IMR-90 (cell line): ENCODE results near the gene GDF9. TPM values are rescaled to one million over a fixed set of nuclear protein-coding genes. Genes with fewer than 3 reads are reported as not detected.

Source experiments
- ATAC-seq: fragments of 200-7000 bp; cut with Tn5 transposase; 2 replicates; pipeline ENCODE4 v1.9.1; 2020; ENCODE audit warnings: low read depth, mild to moderate bottlenecking, moderate library complexity
- BruUV-seq: library from RNA; stranded (reverse); fragments of 400-500 nt; replicated peaks from 2 replicates; lab custom pipeline; 2021; lab: Mats Ljungman, UMichigan
- CTCF ChIA-PET: fragments of 300-600 bp; formaldehyde crosslinking; extraction: SDS; loops from one replicate; lab custom pipeline; 2021; ENCODE audit warnings: antibody characterized with exemption; lab: Yijun Ruan, JAX
- POLR2A ChIA-PET: fragments of 300-600 bp; sonication (Branson Sonifier 250); formaldehyde crosslinking; loops from one replicate; lab custom pipeline; 2022; ENCODE audit warnings: antibody characterized with exemption; ENCODE audit not compliant: unreplicated experiment; lab: Charles Lee
- DNase-seq: peaks from one replicate; pipeline ENCODE4 v3.0.0; 2013
- H2AFZ ChIP-seq: replicated peaks from 2 replicates; pipeline ENCODE3; 2013; ENCODE audit warnings: low read length, mild to moderate bottlenecking; ENCODE audit not compliant: poor library complexity
- H2AK5ac ChIP-seq: 2 replicates; pipeline ENCODE4 v1.6.1; 2013; ENCODE audit warnings: low read depth, low read length, inconsistent platforms
- H2AK9ac ChIP-seq: replicated peaks from 2 replicates; pipeline ENCODE3; 2013; ENCODE audit warnings: mild to moderate bottlenecking, low read depth, low read length, moderate library complexity; ENCODE audit not compliant: poor library complexity
- H2BK120ac ChIP-seq: 2 replicates; pipeline ENCODE4 v1.6.1; 2013; ENCODE audit warnings: low read depth, low read length, inconsistent platforms
- H2BK15ac ChIP-seq: 3 replicates; pipeline ENCODE4 v1.6.1; 2013; ENCODE audit warnings: low read depth, low read length, inconsistent platforms
- H2BK20ac ChIP-seq: 2 replicates; pipeline ENCODE4 v1.6.1; 2013; ENCODE audit warnings: low read depth, mild to moderate bottlenecking, inconsistent platforms, low read length, moderate library complexity
- H2BK5ac ChIP-seq: 2 replicates; pipeline ENCODE4 v1.6.1; 2013; ENCODE audit warnings: mild to moderate bottlenecking, low read depth, low read length, inconsistent platforms; ENCODE audit not compliant: poor library complexity, severe bottlenecking
- H3K14ac ChIP-seq: replicated peaks from 2 replicates; pipeline ENCODE4 v1.6.1; 2013; ENCODE audit warnings: low read depth, low read length, inconsistent platforms
- H3K18ac ChIP-seq: 2 replicates; pipeline ENCODE4 v1.6.1; 2013; ENCODE audit warnings: low read depth, low read length, control low read depth
- H3K23ac ChIP-seq: 2 replicates; pipeline ENCODE4 v1.6.1; 2013; ENCODE audit warnings: low read depth, low read length, inconsistent platforms
- H3K27ac ChIP-seq: 2 replicates; pipeline ENCODE4 v1.5.1; 2013; ENCODE audit warnings: mild to moderate bottlenecking, control low read depth, low read length; ENCODE audit not compliant: insufficient read depth
- H3K27me3 ChIP-seq: 2 replicates; pipeline ENCODE4 v1.6.1; 2013; ENCODE audit warnings: low read length; ENCODE audit not compliant: control insufficient read depth, insufficient read depth
- H3K36me3 ChIP-seq: 2 replicates; pipeline ENCODE4 v1.6.1; 2013; ENCODE audit warnings: low read length, mixed read lengths; ENCODE audit not compliant: control insufficient read depth, insufficient read depth
- H3K4ac ChIP-seq: 2 replicates; pipeline ENCODE4 v1.6.1; 2013; ENCODE audit warnings: low read depth, low read length, inconsistent platforms
- H3K4me1 ChIP-seq: 2 replicates; pipeline ENCODE4 v1.6.1; 2013; ENCODE audit warnings: low read length, mixed read lengths; ENCODE audit not compliant: control insufficient read depth, insufficient read depth
- H3K4me2 ChIP-seq: 2 replicates; pipeline ENCODE4 v1.6.1; 2013; ENCODE audit warnings: low read depth, mild to moderate bottlenecking, control low read depth, low read length, moderate library complexity
- H3K4me3 ChIP-seq: 2 replicates; pipeline ENCODE4 v1.5.1; 2013; ENCODE audit warnings: low read depth, mild to moderate bottlenecking, control low read depth, low read length, moderate library complexity; ENCODE audit not compliant: insufficient read depth
- H3K56ac ChIP-seq: 2 replicates; pipeline ENCODE4 v1.6.1; 2013; ENCODE audit warnings: low read length, inconsistent platforms; ENCODE audit not compliant: insufficient read depth; ENCODE audit errors: extremely low read depth
- H3K79me1 ChIP-seq, 2 experiments: 2 replicates each; pipeline ENCODE4 v1.6.1; 2013; ENCODE audit warnings: low read length in 2 of 2, inconsistent platforms in 1 of 2, low read depth in 1 of 2
- H3K9ac ChIP-seq: 2 replicates; pipeline ENCODE4 v1.6.1; 2013; ENCODE audit warnings: low read depth, low read length, control low read depth
- H3K9me1 ChIP-seq: 2 replicates; pipeline ENCODE4 v1.6.1; 2013; ENCODE audit warnings: low read length, inconsistent platforms; ENCODE audit not compliant: insufficient read depth
- H3K9me3 ChIP-seq: 2 replicates; pipeline ENCODE4 v1.6.1; 2013; ENCODE audit warnings: low read length; ENCODE audit not compliant: control insufficient read depth, insufficient read depth
- H4K20me1 ChIP-seq: 2 replicates; pipeline ENCODE4 v1.6.1; 2013; ENCODE audit warnings: low read length, inconsistent platforms; ENCODE audit not compliant: insufficient read depth
- H4K5ac ChIP-seq: 2 replicates; pipeline ENCODE4 v1.6.1; 2013; ENCODE audit warnings: mild to moderate bottlenecking, low read depth, low read length, control low read depth
- H4K8ac ChIP-seq, 2 experiments: 2 replicates each; pipeline ENCODE4 v1.6.1; 2013; ENCODE audit warnings: low read depth in 2 of 2, low read length in 2 of 2, control low read depth in 1 of 2, inconsistent platforms in 1 of 2
- H4K91ac ChIP-seq: 2 replicates; pipeline ENCODE4 v1.6.1; 2013; ENCODE audit warnings: low read depth, low read length, inconsistent platforms; ENCODE audit not compliant: insufficient read depth
- BHLHE40 ChIP-seq: fragments of 150-350 bp; IDR thresholded peaks from 2 replicates; pipeline ENCODE4 v1.6.1; 2016; ENCODE audit warnings: mild to moderate bottlenecking, low read depth, low read length
- CEBPB ChIP-seq: IDR thresholded peaks from 2 replicates; pipeline ENCODE4 v1.6.1; 2012; ENCODE audit warnings: low read depth, low read length, improper control_type of control experiment
- CHD1 ChIP-seq: IDR thresholded peaks from 2 replicates; pipeline ENCODE4 v1.6.1; 2012; ENCODE audit warnings: low read depth, low read length, improper control_type of control experiment
- FOS ChIP-seq: fragments of 150-350 bp; IDR thresholded peaks from 2 replicates; pipeline ENCODE4 v1.6.1; 2016; ENCODE audit warnings: low read depth, low read length
- MAFK ChIP-seq: IDR thresholded peaks from 2 replicates; pipeline ENCODE4 v1.6.1; 2012; ENCODE audit warnings: low read depth, low read length, improper control_type of control experiment
- MAZ ChIP-seq: IDR thresholded peaks from 2 replicates; pipeline ENCODE4 v1.6.1; 2012; ENCODE audit warnings: low read depth, mild to moderate bottlenecking, low read length, improper control_type of control experiment, moderate library complexity, borderline replicate concordance
- MXI1 ChIP-seq: IDR thresholded peaks from 2 replicates; pipeline ENCODE4 v1.6.1; 2012; ENCODE audit warnings: low read depth, mild to moderate bottlenecking, low read length, moderate library complexity, borderline replicate concordance
- NFE2L2 ChIP-seq: fragments of 150-350 bp; IDR thresholded peaks from 2 replicates; pipeline ENCODE4 v1.6.1; 2016; ENCODE audit warnings: low read depth, mild to moderate bottlenecking, low read length
- POLR2A ChIP-seq: IDR thresholded peaks from 2 replicates; pipeline ENCODE4 v1.6.1; 2012; ENCODE audit warnings: mild to moderate bottlenecking, low read depth, low read length
- RAD21 ChIP-seq: IDR thresholded peaks from 2 replicates; pipeline ENCODE4 v1.6.1; 2012; ENCODE audit warnings: low read length, improper control_type of control experiment
- RCOR1 ChIP-seq: IDR thresholded peaks from 2 replicates; pipeline ENCODE4 v1.6.1; 2012; ENCODE audit warnings: mild to moderate bottlenecking, low read length, improper control_type of control experiment; ENCODE audit not compliant: insufficient replicate concordance
- RFX5 ChIP-seq: IDR thresholded peaks from 2 replicates; pipeline ENCODE4 v1.8.0; 2012; ENCODE audit warnings: low read depth, mild to moderate bottlenecking, low read length, moderate library complexity
- SMC3 ChIP-seq: fragments of 150-350 bp; IDR thresholded peaks from 2 replicates; pipeline ENCODE4 v1.6.1; 2016; ENCODE audit warnings: low read depth, mild to moderate bottlenecking, antibody characterized with exemption, low read length, moderate library complexity
- WGBS, 2 experiments: methylation state at CpG; one replicate each; pipeline versions ENCODE4 v1.1.5 to v1.1.7; 2013; ENCODE audit warnings: missing lambda C conversion rate in 2 of 2; ENCODE audit not compliant: insufficient read length in 1 of 2; ENCODE audit errors: extremely low coverage in 2 of 2; 5-methylcytosine and 5-hydroxymethylcytosine counted together
- dilution Hi-C: fragments of 300-500 bp; cut with HindIII; formaldehyde crosslinking; loops from one replicate; pipeline ENCODE4 v1.14.3; 2018; ENCODE audit warnings: low sequenced_read_pairs; ENCODE audit not compliant: unreplicated experiment
- in situ Hi-C: fragments of 300-500 bp; cut with MboI; formaldehyde crosslinking; loops from 3 replicates; pipeline ENCODE4 v1.14.3; 2019; ENCODE audit warnings: low sequenced_read_pairs, inconsistent platforms, mixed read lengths
- intact Hi-C: fragments of 100-400 bp; cut with micrococcal nuclease; formaldehyde crosslinking; loops from 2 replicates; pipeline ENCODE4 v1.10.0; 2022
- polyA plus RNA-seq, 3 experiments: library from polyadenylated mRNA; depleted of rRNA; stranded (reverse); fragments of >200 nt; gene quantifications; 2 replicates each; pipeline ENCODE4 v1.2.3, GENCODE V29; 2012; ENCODE audit warnings: low replicate concordance in 1 of 3
- total RNA-seq: library from RNA; depleted of rRNA; stranded (reverse); fragments of >200 nt; gene quantifications from 2 replicates; pipeline ENCODE4 v1.2.3, GENCODE V29; 2012
- TF ChIP-seq, protein P1 (sequence below): conservative IDR thresholded peaks from 2 replicates; pipeline ENCODE4 v1.5.1; 2012; ENCODE audit warnings: mild to moderate bottlenecking, low read depth, low read length, improper control_type of control experiment
- TF ChIP-seq, protein P2 (sequence below): fragments of 150-350 bp; IDR thresholded peaks from 2 replicates; pipeline ENCODE4 v1.6.1; 2016; ENCODE audit warnings: low read depth, mild to moderate bottlenecking, low read length, moderate library complexity, borderline replicate concordance
- TF ChIP-seq, protein P3 (sequence below): fragments of 150-350 bp; IDR thresholded peaks from 2 replicates; pipeline ENCODE4 v1.6.1; 2017; ENCODE audit warnings: mild to moderate bottlenecking, antibody characterized with exemption, low read length, low read depth

GDF9 gene
- total and polyA plus RNA-seq, 2 of the 4 experiments (the other 2 are of a cell fraction), result 0.18 to 0.21 TPM

DNA sequence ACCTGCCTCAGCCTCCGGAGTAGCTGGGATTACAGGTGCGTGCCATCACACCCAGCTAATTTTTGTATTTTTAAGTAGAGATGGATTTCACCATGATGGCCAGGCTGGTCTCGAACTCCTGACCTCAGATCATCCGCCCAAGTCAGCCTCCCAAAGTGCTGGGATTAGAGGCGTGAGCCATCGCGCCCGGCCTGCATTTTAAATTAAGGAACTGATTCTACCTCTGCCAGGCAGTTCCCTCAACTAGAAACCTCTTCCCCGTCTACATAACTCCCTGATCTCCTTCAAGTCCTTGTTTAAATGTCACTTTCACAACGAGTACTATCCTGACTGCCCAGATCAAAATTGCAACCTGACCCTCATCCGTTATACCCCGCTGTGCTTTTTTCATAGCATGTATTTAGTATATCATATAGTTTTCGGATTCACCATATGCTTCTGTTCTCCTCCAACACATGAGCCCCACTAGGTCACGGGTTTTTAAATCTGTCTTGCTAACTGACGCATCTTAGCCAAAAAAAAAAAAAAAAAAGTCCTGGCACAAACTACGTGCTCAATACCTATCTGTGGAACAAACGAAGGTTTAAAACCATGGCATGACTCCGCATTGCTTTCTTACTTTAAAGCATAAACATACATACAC lies 54.0 kb downstream of the GDF9 start:
- WGBS, 2 experiments, result 67% methylated on average over 1 of the region's 18 CpGs; no CpG with 5 or more reads in 1 of the 2 experiments
- BruUV-seq, result no TSS peak
- Histone ChIP-seq H2BK15ac (no peak overlapping the region), H3K4me2 (no peak overlapping the region), H3K14ac (no peak overlapping the region), H3K56ac (no peak overlapping the region), H4K91ac (no peak overlapping the region), H4K8ac (no peak overlapping the region), H3K27ac (no peak overlapping the region), H3K79me1 (no peaks in the 10 kb centered on the region), H3K36me3 (no peaks in the 10 kb centered on the region), H3K9ac (no peak overlapping the region), H3K4ac (no peak overlapping the region), H3K4me1 (peaks cover 7% of the 10 kb centered on the region), H3K4me3 (no peak overlapping the region), H3K18ac (no peak overlapping the region), H3K23ac (0 out of 2 replicates have a peak overlapping the region, but pooled peaks have one; percentile 31), H4K5ac (no peak overlapping the region), H2BK5ac (no peak overlapping the region), H4K20me1 (no peaks in the 10 kb centered on the region), H3K27me3 (peaks cover 37% of the 10 kb centered on the region), H2AFZ (no peak overlapping the region), H2BK20ac (no peak overlapping the region), H2AK9ac (no peak overlapping the region), H3K9me1 (no peaks in the 10 kb centered on the region), H3K9me3 (no peaks in the 10 kb centered on the region), H2AK5ac (no peak overlapping the region), H2BK120ac (no peak overlapping the region)
- CTCF ChIA-PET, result no interaction called here
- intact Hi-C loops (no loop called here), dilution Hi-C loops (no loop called here), in situ Hi-C loops (no loop called here)
- DNase-seq, result no peak
- TF ChIP-seq MAZ, result no peak
- TF ChIP-seq, protein P1, sequence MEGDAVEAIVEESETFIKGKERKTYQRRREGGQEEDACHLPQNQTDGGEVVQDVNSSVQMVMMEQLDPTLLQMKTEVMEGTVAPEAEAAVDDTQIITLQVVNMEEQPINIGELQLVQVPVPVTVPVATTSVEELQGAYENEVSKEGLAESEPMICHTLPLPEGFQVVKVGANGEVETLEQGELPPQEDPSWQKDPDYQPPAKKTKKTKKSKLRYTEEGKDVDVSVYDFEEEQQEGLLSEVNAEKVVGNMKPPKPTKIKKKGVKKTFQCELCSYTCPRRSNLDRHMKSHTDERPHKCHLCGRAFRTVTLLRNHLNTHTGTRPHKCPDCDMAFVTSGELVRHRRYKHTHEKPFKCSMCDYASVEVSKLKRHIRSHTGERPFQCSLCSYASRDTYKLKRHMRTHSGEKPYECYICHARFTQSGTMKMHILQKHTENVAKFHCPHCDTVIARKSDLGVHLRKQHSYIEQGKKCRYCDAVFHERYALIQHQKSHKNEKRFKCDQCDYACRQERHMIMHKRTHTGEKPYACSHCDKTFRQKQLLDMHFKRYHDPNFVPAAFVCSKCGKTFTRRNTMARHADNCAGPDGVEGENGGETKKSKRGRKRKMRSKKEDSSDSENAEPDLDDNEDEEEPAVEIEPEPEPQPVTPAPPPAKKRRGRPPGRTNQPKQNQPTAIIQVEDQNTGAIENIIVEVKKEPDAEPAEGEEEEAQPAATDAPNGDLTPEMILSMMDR, result no peak
- no peak for TF ChIP-seq NFE2L2
- TF ChIP-seq, protein P2, sequence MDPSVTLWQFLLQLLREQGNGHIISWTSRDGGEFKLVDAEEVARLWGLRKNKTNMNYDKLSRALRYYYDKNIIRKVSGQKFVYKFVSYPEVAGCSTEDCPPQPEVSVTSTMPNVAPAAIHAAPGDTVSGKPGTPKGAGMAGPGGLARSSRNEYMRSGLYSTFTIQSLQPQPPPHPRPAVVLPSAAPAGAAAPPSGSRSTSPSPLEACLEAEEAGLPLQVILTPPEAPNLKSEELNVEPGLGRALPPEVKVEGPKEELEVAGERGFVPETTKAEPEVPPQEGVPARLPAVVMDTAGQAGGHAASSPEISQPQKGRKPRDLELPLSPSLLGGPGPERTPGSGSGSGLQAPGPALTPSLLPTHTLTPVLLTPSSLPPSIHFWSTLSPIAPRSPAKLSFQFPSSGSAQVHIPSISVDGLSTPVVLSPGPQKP, result no peak
- no peak for TF ChIP-seq POLR2A
- no peak for TF ChIP-seq RCOR1
- TF ChIP-seq RFX5, result no peak
- no peak for TF ChIP-seq RAD21
- no peak for TF ChIP-seq SMC3
- TF ChIP-seq CEBPB, result no peak
- no peak for TF ChIP-seq FOS
- no peak for TF ChIP-seq CHD1
- no peak for TF ChIP-seq MAFK
- no peak for TF ChIP-seq MXI1
- no peak for TF ChIP-seq BHLHE40
- TF ChIP-seq, protein P3, sequence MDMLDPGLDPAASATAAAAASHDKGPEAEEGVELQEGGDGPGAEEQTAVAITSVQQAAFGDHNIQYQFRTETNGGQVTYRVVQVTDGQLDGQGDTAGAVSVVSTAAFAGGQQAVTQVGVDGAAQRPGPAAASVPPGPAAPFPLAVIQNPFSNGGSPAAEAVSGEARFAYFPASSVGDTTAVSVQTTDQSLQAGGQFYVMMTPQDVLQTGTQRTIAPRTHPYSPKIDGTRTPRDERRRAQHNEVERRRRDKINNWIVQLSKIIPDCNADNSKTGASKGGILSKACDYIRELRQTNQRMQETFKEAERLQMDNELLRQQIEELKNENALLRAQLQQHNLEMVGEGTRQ, result no peak
- no peak for ATAC-seq
- POLR2A ChIA-PET, result no interaction called here
